Activated CD4-positive, alpha-beta T cell treated with anti-CD3 and anti-CD28 coated beads, Interleukin-2, amount 50 U/mL, for 4 hours (primary cell): ENCODE results near the gene HOXB2.

ENCODE experiments used
- DNase-seq, 2 experiments: peaks; one replicate each; pipeline ENCODE4 v3.0.0-alpha.2; 2020

Gene HOXB2

GRCh38 chr17:48565022-48565554 is 20.2 kb upstream of the HOXB2 start:
- no peak for DNase-seq

GRCh38 chr17:48564188-48565021 is 19.5 kb upstream of the HOXB2 start:
- no peak for DNase-seq

GRCh38 chr17:48563867-48564187 is 18.9 kb upstream of the HOXB2 start:
- no peak for DNase-seq

GRCh38 chr17:48563385-48563838 is 18.5 kb upstream of the HOXB2 start:
- no peak for DNase-seq

- no peak for DNase-seq
These were observed 18.0 kb upstream of the HOXB2 start for GRCh38 chr17:48562934-48563333.

- no peak for DNase-seq
These were observed 17.2 kb upstream of the HOXB2 start for GRCh38 chr17:48561884-48562810.

- no peak for DNase-seq
These were observed 15.2 kb upstream of the HOXB2 start for GRCh38 chr17:48559840-48560817.

- no peak for DNase-seq
These were observed 14.4 kb upstream of the HOXB2 start for GRCh38 chr17:48559122-48559839.

GRCh38 chr17:48558831-48559121 is 13.9 kb upstream of the HOXB2 start:
- no peak for DNase-seq

GRCh38 chr17:48558057-48558830 is 13.3 kb upstream of the HOXB2 start:
- no peak for DNase-seq

GRCh38 chr17:48556576-48557401 is 11.9 kb upstream of the HOXB2 start:
- DNase-seq: no peak

GRCh38 chr17:48556229-48556575 is 11.3 kb upstream of the HOXB2 start:
- no peak for DNase-seq

- DNase-seq: no peak
These were observed 10.6 kb upstream of the HOXB2 start for GRCh38 chr17:48555258-48556228.

- no peak for DNase-seq
These were observed 9.7 kb upstream of the HOXB2 start for GRCh38 chr17:48554412-48555257.

GRCh38 chr17:48553826-48554225 is 8.9 kb upstream of the HOXB2 start:
- DNase-seq: no peak

- DNase-seq: no peak
These were observed 8.3 kb upstream of the HOXB2 start for GRCh38 chr17:48553190-48553547.

- DNase-seq: no peak
These were observed 7.7 kb upstream of the HOXB2 start for GRCh38 chr17:48552466-48553189.
